ENCODE measurements around the gene AQP4.

DNA sequence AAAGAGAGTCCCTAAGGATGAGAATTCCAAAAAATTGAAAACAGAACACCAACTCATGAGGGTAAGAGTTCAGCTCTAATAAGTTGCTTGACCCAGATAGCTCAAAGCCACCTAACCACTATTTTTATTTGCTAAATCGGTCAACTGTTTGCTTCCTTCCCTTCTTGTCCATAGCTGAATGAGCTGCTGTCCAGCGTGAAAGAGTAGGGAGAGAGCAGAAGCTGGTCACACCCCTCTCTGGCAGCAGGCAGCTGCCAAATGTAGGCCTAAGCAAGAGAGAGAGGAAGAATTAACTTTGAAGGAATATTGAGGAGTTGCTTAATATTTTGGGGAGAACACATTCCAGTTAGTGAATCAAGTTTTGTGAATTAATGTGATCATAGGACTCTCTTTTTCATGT, 25.9 kb downstream of the AQP4 start:
- TF ChIP-seq POLR2AphosphoS5 (IDR thresholded peaks at IDR 0.05; ENCODE audit: insufficient read depth, low read depth, low read length): no peak
- TF ChIP-seq, protein P1, sequence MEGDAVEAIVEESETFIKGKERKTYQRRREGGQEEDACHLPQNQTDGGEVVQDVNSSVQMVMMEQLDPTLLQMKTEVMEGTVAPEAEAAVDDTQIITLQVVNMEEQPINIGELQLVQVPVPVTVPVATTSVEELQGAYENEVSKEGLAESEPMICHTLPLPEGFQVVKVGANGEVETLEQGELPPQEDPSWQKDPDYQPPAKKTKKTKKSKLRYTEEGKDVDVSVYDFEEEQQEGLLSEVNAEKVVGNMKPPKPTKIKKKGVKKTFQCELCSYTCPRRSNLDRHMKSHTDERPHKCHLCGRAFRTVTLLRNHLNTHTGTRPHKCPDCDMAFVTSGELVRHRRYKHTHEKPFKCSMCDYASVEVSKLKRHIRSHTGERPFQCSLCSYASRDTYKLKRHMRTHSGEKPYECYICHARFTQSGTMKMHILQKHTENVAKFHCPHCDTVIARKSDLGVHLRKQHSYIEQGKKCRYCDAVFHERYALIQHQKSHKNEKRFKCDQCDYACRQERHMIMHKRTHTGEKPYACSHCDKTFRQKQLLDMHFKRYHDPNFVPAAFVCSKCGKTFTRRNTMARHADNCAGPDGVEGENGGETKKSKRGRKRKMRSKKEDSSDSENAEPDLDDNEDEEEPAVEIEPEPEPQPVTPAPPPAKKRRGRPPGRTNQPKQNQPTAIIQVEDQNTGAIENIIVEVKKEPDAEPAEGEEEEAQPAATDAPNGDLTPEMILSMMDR (IDR thresholded peaks at IDR 0.05; ENCODE audit: extremely low read depth in 1 of 2, insufficient read depth in 1 of 2, low read depth in 1 of 2, low read length in 2 of 2): no peak
- TF ChIP-seq EZH2 (IDR thresholded peaks at IDR 0.05; ENCODE audit: borderline replicate concordance, low read depth, low read length, severe bottlenecking): no peak
- TF ChIP-seq POLR2A (IDR thresholded peaks at IDR 0.05; ENCODE audit: low read depth, low read length): no peak
- no peak for TF ChIP-seq JUN (IDR thresholded peaks at IDR 0.05; ENCODE audit: borderline replicate concordance, insufficient read depth, insufficient read length, low read depth)
- TF ChIP-seq, protein P2, sequence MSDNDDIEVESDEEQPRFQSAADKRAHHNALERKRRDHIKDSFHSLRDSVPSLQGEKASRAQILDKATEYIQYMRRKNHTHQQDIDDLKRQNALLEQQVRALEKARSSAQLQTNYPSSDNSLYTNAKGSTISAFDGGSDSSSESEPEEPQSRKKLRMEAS (IDR thresholded peaks at IDR 0.05; ENCODE audit: insufficient read depth, insufficient read length): no peak

Measured in endothelial cell of umbilical vein (primary cell).